ENCODE measurements around the gene BRSK2. TPM values are rescaled to one million over a fixed set of nuclear protein-coding genes. Genes with fewer than 3 reads are reported as not detected.

The BRSK2 gene
- total RNA-seq, 2 experiments from 2014 or later = 0.22 to 0.55 TPM

DNA sequence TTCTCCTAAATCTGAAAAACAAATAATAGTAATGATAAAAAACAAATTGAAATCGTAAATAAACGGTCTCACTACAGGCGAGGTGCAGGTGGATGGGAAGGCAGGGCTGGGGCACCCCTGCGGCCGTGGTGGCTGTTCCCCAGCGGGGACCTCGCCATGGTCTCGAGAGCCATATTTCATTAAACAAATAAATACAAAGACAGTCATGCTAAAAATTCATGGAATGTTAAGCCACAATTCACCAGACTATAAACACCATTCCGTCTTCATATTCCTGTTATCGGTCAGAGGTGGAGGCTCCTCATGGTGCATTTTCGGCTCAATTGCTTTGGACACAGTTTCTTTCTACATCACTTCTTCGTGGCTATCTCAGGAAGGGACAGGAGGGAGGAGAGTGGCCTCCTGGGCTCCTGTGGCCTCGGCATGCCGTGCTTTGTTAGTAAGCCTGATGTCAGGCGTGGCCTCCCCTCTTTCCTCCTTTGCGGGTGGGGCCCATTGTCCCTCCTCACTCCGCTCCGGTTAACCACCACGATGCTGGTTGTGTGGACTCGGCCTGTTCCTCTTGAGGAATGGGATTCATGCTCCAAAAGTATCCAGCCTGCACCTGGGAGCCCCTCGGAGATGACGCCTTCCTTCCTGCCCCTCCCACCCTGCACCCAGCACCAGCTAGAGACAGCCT lies 16.1 kb upstream of the BRSK2 start:
- H3K9me3 Mint-ChIP-seq = no peaks in the 10 kb centered on the region
- H3K4me1 ChIP-seq (ENCODE audit: insufficient read depth, low read length) = no peaks in the 10 kb centered on the region
- ChIA-PET CTCF (no interaction called here), POLR2A (no interaction called here)
- no peaks in the 10 kb centered on the region for H3K36me3 Mint-ChIP-seq (ENCODE audit: low read depth)
- H3K27ac Mint-ChIP-seq = no peak overlapping the region
- no peaks in the 10 kb centered on the region for H3K36me3 ChIP-seq (ENCODE audit: insufficient read depth, low read length)
- no peaks in the 10 kb centered on the region for H3K9me3 ChIP-seq (ENCODE audit: control insufficient read depth in 1 of 2, insufficient read depth in 1 of 2, low read length in 2 of 2)
- no peak overlapping the region for H3K27ac ChIP-seq (ENCODE audit: low read depth in 1 of 2, low read length in 2 of 2)
- H3K27me3 Mint-ChIP-seq = no peaks in the 10 kb centered on the region
- intact Hi-C loops (cut with DNase I, micrococcal nuclease) = no loop called here
- H3K4me3 Mint-ChIP-seq = no peak overlapping the region
- H3K27me3 ChIP-seq (ENCODE audit: control insufficient read depth in 1 of 2, insufficient read depth in 2 of 2, low read length in 2 of 2) = peaks cover 0 to 3% of the 10 kb centered on the region in 2 experiments
- TF ChIP-seq CTCF (IDR thresholded peaks at IDR 0.05) = no peak
- H3K4me3 ChIP-seq (ENCODE audit: low read length) = no peak overlapping the region
- DNase-seq (no peak), ATAC-seq (ENCODE audit: poor library complexity) (no peak)
- no peaks in the 10 kb centered on the region for H3K4me1 Mint-ChIP-seq (ENCODE audit: low read depth)

GRCh38 chr11:1375161-1375954 lies 14.4 kb upstream of the BRSK2 start:
- Histone ChIP-seq H3K4me1 (ENCODE audit: insufficient read depth, low read length) (no peaks in the 10 kb centered on the region), H3K9me3 (ENCODE audit: control insufficient read depth in 1 of 2, insufficient read depth in 1 of 2, low read length in 2 of 2) (peaks cover 0 to 4% of the 10 kb centered on the region in 2 experiments), H3K27ac (ENCODE audit: low read depth in 1 of 2, low read length in 2 of 2) (no peak overlapping the region), H3K4me3 (ENCODE audit: low read length) (no peak overlapping the region), H3K27me3 (ENCODE audit: control insufficient read depth in 1 of 2, insufficient read depth in 2 of 2, low read length in 2 of 2) (no peaks in the 10 kb centered on the region), H3K36me3 (ENCODE audit: insufficient read depth, low read length) (no peaks in the 10 kb centered on the region)
- Mint-ChIP-seq H3K4me3 (no peak overlapping the region), H3K36me3 (ENCODE audit: low read depth) (no peaks in the 10 kb centered on the region), H3K27ac (no peak overlapping the region), H3K4me1 (ENCODE audit: low read depth) (no peaks in the 10 kb centered on the region), H3K27me3 (no peaks in the 10 kb centered on the region), H3K9me3 (no peaks in the 10 kb centered on the region)
- DNase-seq = no peak
- CTCF ChIA-PET = no interaction called here
- intact Hi-C loops (cut with DNase I, micrococcal nuclease) = no loop called here
- POLR2A ChIA-PET = no interaction called here
- TF ChIP-seq CTCF (IDR thresholded peaks at IDR 0.05) = no peak
- ATAC-seq (ENCODE audit: poor library complexity) = no peak

DNA sequence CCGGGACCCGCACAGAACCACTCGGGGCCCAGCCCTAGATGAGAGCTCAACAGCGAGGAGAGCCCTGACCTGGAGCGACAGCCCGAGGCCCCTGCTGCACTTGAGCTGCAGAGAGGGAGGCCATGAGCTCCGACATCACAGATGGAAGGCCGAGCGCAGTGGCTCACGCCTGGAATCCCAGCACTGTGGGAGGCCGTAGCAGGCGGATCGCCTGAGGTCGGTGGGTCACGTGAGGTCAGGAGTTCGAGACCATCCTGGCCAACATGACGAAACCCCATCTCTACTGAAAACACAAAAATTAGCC lies 13.8 kb upstream of the BRSK2 start:
- ChIA-PET CTCF (no interaction called here), POLR2A (no interaction called here)
- TF ChIP-seq CTCF (IDR thresholded peaks at IDR 0.05) = no peak
- DNase-seq (no peak), ATAC-seq (ENCODE audit: poor library complexity) (no peak)
- Histone ChIP-seq H3K9me3 (ENCODE audit: control insufficient read depth in 1 of 2, insufficient read depth in 1 of 2, low read length in 2 of 2) (peaks cover 0 to 4% of the 10 kb centered on the region in 2 experiments), H3K36me3 (ENCODE audit: insufficient read depth, low read length) (no peaks in the 10 kb centered on the region), H3K27ac (ENCODE audit: low read depth in 1 of 2, low read length in 2 of 2) (no peak overlapping the region), H3K4me3 (ENCODE audit: low read length) (no peak overlapping the region), H3K27me3 (ENCODE audit: control insufficient read depth in 1 of 2, insufficient read depth in 2 of 2, low read length in 2 of 2) (no peaks in the 10 kb centered on the region), H3K4me1 (ENCODE audit: insufficient read depth, low read length) (no peaks in the 10 kb centered on the region)
- no peak overlapping the region for H3K27ac Mint-ChIP-seq
- no peak overlapping the region for H3K4me3 Mint-ChIP-seq
- no peaks in the 10 kb centered on the region for H3K4me1 Mint-ChIP-seq (ENCODE audit: low read depth)
- intact Hi-C loops (cut with DNase I, micrococcal nuclease) = no loop called here
- no peaks in the 10 kb centered on the region for H3K27me3 Mint-ChIP-seq
- H3K9me3 Mint-ChIP-seq = no peaks in the 10 kb centered on the region
- no peaks in the 10 kb centered on the region for H3K36me3 Mint-ChIP-seq (ENCODE audit: low read depth)
